H9 (cell line): ENCODE results near the gene SH3GL3. TPM values are rescaled to one million over a fixed set of nuclear protein-coding genes. Genes with fewer than 3 reads are reported as not detected.
A peak's percentile ranks its signal among the peaks of the same experiment; 100 is the strongest.

Source experiments
- DNase-seq: peaks from one replicate; pipeline ENCODE4 v3.0.0-alpha.2; 2017
- H2AFZ ChIP-seq: one replicate; pipeline ENCODE4 v1.6.1; 2013; ENCODE audit warnings: mild to moderate bottlenecking, low read length, control low read depth, moderate library complexity
- H2AK5ac ChIP-seq: 2 replicates; pipeline ENCODE4 v1.6.1; 2013; ENCODE audit warnings: low read length, control low read depth, mixed read lengths; ENCODE audit not compliant: insufficient read length
- H2BK120ac ChIP-seq: one replicate; pipeline ENCODE4 v1.6.1; 2013; ENCODE audit warnings: low read depth, mild to moderate bottlenecking, low read length, control low read depth, inconsistent platforms; ENCODE audit not compliant: poor library complexity, severe bottlenecking
- H2BK12ac ChIP-seq: 2 replicates; pipeline ENCODE4 v1.6.1; 2013; ENCODE audit warnings: low read length, control low read depth, mixed read lengths, low read depth; ENCODE audit not compliant: insufficient read length
- H2BK15ac ChIP-seq: 2 replicates; pipeline ENCODE4 v1.6.1; 2013; ENCODE audit warnings: low read depth, low read length, control low read depth
- H2BK20ac ChIP-seq: one replicate; pipeline ENCODE4 v1.6.1; 2013; ENCODE audit warnings: low read depth, mild to moderate bottlenecking, low read length, control low read depth, inconsistent platforms; ENCODE audit not compliant: poor library complexity, severe bottlenecking
- H2BK5ac ChIP-seq: 2 replicates; pipeline ENCODE4 v1.6.1; 2013; ENCODE audit warnings: low read length, control low read depth, mixed read lengths; ENCODE audit not compliant: insufficient read length
- H3K14ac ChIP-seq: 2 replicates; pipeline ENCODE4 v1.6.1; 2013; ENCODE audit warnings: low read length, control low read depth; ENCODE audit not compliant: insufficient read depth
- H3K18ac ChIP-seq: 2 replicates; pipeline ENCODE4 v1.6.1; 2013; ENCODE audit warnings: low read depth, mild to moderate bottlenecking, mixed read lengths, low read length, control low read depth; ENCODE audit not compliant: insufficient read length
- H3K23ac ChIP-seq: 2 replicates; pipeline ENCODE4 v1.6.1; 2013; ENCODE audit warnings: low read length, control low read depth, mixed read lengths, low read depth; ENCODE audit not compliant: insufficient read length
- H3K23me2 ChIP-seq: 2 replicates; pipeline ENCODE4 v1.6.1; 2013; ENCODE audit warnings: low read depth, mild to moderate bottlenecking, mixed read lengths, low read length, control low read depth; ENCODE audit not compliant: insufficient read length, poor library complexity, severe bottlenecking
- H3K27ac ChIP-seq: 2 replicates; pipeline ENCODE4 v1.5.1; 2013; ENCODE audit warnings: low read length, control low read depth, mixed read lengths, low read depth; ENCODE audit not compliant: insufficient read length
- H3K27me3 ChIP-seq: 2 replicates; pipeline ENCODE4 v1.6.1; 2013; ENCODE audit warnings: low read length, control low read depth, inconsistent platforms; ENCODE audit not compliant: insufficient read depth
- H3K4ac ChIP-seq: 2 replicates; pipeline ENCODE4 v1.6.1; 2013; ENCODE audit warnings: low read depth, mild to moderate bottlenecking, control low read depth, inconsistent platforms, low read length, moderate library complexity
- H3K4me1 ChIP-seq: 2 replicates; pipeline ENCODE4 v1.6.1; 2013; ENCODE audit warnings: low read length, control low read depth, inconsistent platforms; ENCODE audit not compliant: insufficient read depth
- H3K4me2 ChIP-seq: 2 replicates; pipeline ENCODE4 v1.6.1; 2013; ENCODE audit warnings: low read length, control low read depth, mixed read lengths; ENCODE audit not compliant: insufficient read length, insufficient read depth
- H3K56ac ChIP-seq: 2 replicates; pipeline ENCODE4 v1.6.1; 2013; ENCODE audit warnings: low read depth, mild to moderate bottlenecking, mixed read lengths, low read length, control low read depth; ENCODE audit not compliant: insufficient read length
- H3K79me1 ChIP-seq: 2 replicates; pipeline ENCODE4 v1.6.1; 2013; ENCODE audit warnings: low read depth, mild to moderate bottlenecking, moderate library complexity, low read length, control low read depth, inconsistent platforms; ENCODE audit not compliant: insufficient read depth, poor library complexity, severe bottlenecking
- H3K79me2 ChIP-seq: 2 replicates; pipeline ENCODE4 v1.6.1; 2013; ENCODE audit warnings: low read length, control low read depth, inconsistent platforms; ENCODE audit not compliant: insufficient read depth
- H3K9ac ChIP-seq: 2 replicates; pipeline ENCODE4 v1.6.1; 2013; ENCODE audit warnings: low read length, control low read depth, mixed read lengths; ENCODE audit not compliant: insufficient read length; ENCODE audit errors: extremely low read depth
- H3K9me3 ChIP-seq: one replicate; pipeline ENCODE4 v1.6.1; 2013; ENCODE audit warnings: low read depth, low read length, inconsistent platforms; ENCODE audit not compliant: control insufficient read depth
- H3T11ph ChIP-seq: one replicate; pipeline ENCODE4 v1.6.1; 2013; ENCODE audit warnings: mild to moderate bottlenecking, low read length, control low read depth, inconsistent platforms
- H4K20me1 ChIP-seq: one replicate; pipeline ENCODE4 v1.6.1; 2013; ENCODE audit not compliant: control insufficient read depth, insufficient read length, insufficient read depth
- H4K5ac ChIP-seq: 2 replicates; pipeline ENCODE4 v1.6.1; 2013; ENCODE audit warnings: low read depth, mild to moderate bottlenecking, mixed read lengths, low read length, control low read depth; ENCODE audit not compliant: insufficient read length
- H4K8ac ChIP-seq: replicated peaks from 2 replicates; pipeline ENCODE4 v1.6.1; 2013; ENCODE audit warnings: low read length, control low read depth, mixed read lengths, low read depth; ENCODE audit not compliant: insufficient read length
- H4K91ac ChIP-seq: 2 replicates; pipeline ENCODE4 v1.6.1; 2013; ENCODE audit warnings: low read depth, mild to moderate bottlenecking, moderate library complexity, mixed read lengths, low read length, control low read depth; ENCODE audit not compliant: insufficient read length
- H3K27ac Mint-ChIP-seq, 3 experiments: 2 replicates in 2 of 3; 3 replicates in 1 of 3; pipeline ENCODE4 v1.8.0; 2020 to 2021; ENCODE audit warnings: mixed read lengths in 3 of 3, mild to moderate bottlenecking in 1 of 3, moderate library complexity in 1 of 3
- H3K27me3 Mint-ChIP-seq: 2 replicates; pipeline ENCODE4 v1.8.0; 2021; ENCODE audit warnings: low read depth, mild to moderate bottlenecking, moderate library complexity, mixed read lengths
- H3K36me3 Mint-ChIP-seq, 3 experiments: 2 replicates in 2 of 3; 3 replicates in 1 of 3; pipeline ENCODE4 v1.8.0; 2020 to 2021; ENCODE audit warnings: low read depth in 3 of 3, mixed read lengths in 3 of 3; ENCODE audit not compliant: insufficient read depth in 1 of 3
- H3K4me1 Mint-ChIP-seq, 2 experiments: 2 replicates each; pipeline ENCODE4 v1.8.0; 2020; ENCODE audit warnings: mixed read lengths in 2 of 2
- H3K4me3 Mint-ChIP-seq, 2 experiments: 2 replicates in 1 of 2; 3 replicates in 1 of 2; pipeline ENCODE4 v1.8.0; 2020 to 2021; ENCODE audit warnings: mild to moderate bottlenecking in 2 of 2, mixed read lengths in 2 of 2, moderate library complexity in 1 of 2
- H3K9me3 Mint-ChIP-seq, 2 experiments: 2 replicates in 1 of 2; 3 replicates in 1 of 2; pipeline ENCODE4 v1.8.0; 2020; ENCODE audit warnings: mild to moderate bottlenecking in 2 of 2, mixed read lengths in 2 of 2, moderate library complexity in 1 of 2
- WGBS: extraction: QIAGEN DNeasy Blood & Tissue Kit; methylation state at CpG from one replicate; pipeline ENCODE4 v1.1.7; 2013; ENCODE audit warnings: missing lambda C conversion rate, low lambda C conversion rate, mixed read lengths; ENCODE audit not compliant: insufficient read length; ENCODE audit errors: extremely low coverage; 5-methylcytosine and 5-hydroxymethylcytosine counted together
- total RNA-seq: library from RNA; stranded (reverse); gene quantifications from 2 replicates; pipeline ENCODE4 v1.2.1, GENCODE V29; 2021
- TF ChIP-seq, protein P1 (sequence below): fragments of 200-600 bp; sonication (generic); conservative IDR thresholded peaks from 3 replicates; pipeline ENCODE4 v1.8.0; 2021; ENCODE audit warnings: antibody characterized with exemption, mild to moderate bottlenecking

The SH3GL3 gene
- total RNA-seq, 1 experiment from 2014 or later = 11.2 TPM

GRCh38 chr15:83652626-83653204 is 205.6 kb downstream of the SH3GL3 start:
- no peak overlapping the region for H2AK5ac ChIP-seq
- no peaks in the 10 kb centered on the region for H4K20me1 ChIP-seq
- no peak overlapping the region for H3K18ac ChIP-seq
- Mint-ChIP-seq H3K9me3 (no peaks in the 10 kb centered on the region; a peak in 2 of 5 replicates), H3K27ac (no peak overlapping the region), H3K4me3 (peak overlapping the region; percentile 55 to 72), H3K36me3 (no peaks in the 10 kb centered on the region), H3K27me3 (peaks cover 75% of the 10 kb centered on the region), H3K4me1 (peaks cover 5 to 16% of the 10 kb centered on the region in 2 experiments; a peak in 2 of 4 replicates)
- H2BK5ac ChIP-seq = no peak overlapping the region
- TF ChIP-seq, protein P1, sequence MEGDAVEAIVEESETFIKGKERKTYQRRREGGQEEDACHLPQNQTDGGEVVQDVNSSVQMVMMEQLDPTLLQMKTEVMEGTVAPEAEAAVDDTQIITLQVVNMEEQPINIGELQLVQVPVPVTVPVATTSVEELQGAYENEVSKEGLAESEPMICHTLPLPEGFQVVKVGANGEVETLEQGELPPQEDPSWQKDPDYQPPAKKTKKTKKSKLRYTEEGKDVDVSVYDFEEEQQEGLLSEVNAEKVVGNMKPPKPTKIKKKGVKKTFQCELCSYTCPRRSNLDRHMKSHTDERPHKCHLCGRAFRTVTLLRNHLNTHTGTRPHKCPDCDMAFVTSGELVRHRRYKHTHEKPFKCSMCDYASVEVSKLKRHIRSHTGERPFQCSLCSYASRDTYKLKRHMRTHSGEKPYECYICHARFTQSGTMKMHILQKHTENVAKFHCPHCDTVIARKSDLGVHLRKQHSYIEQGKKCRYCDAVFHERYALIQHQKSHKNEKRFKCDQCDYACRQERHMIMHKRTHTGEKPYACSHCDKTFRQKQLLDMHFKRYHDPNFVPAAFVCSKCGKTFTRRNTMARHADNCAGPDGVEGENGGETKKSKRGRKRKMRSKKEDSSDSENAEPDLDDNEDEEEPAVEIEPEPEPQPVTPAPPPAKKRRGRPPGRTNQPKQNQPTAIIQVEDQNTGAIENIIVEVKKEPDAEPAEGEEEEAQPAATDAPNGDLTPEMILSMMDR = no peak
- H3K27me3 ChIP-seq = peaks cover 19% of the 10 kb centered on the region; the same call in 1 of the 2 replicates
- H4K8ac ChIP-seq = no peak overlapping the region
- H3K56ac ChIP-seq = no peak overlapping the region
- no peak for DNase-seq
- peak overlapping the region; percentile 17 for H3K4me2 ChIP-seq
- H3K4me1 ChIP-seq = no peaks in the 10 kb centered on the region
- WGBS = no CpG with 5 or more reads among the region's 5 CpGs
- no peaks in the 10 kb centered on the region for H3K79me1 ChIP-seq
- no peak overlapping the region for H3K4ac ChIP-seq
- H3K14ac ChIP-seq = no peak overlapping the region
- no peaks in the 10 kb centered on the region for H3K79me2 ChIP-seq
- H2BK12ac ChIP-seq = no peak overlapping the region
- H3K9ac ChIP-seq = no peak overlapping the region
- H3K23me2 ChIP-seq = peaks cover 7% of the 10 kb centered on the region
- no peak overlapping the region for H3K23ac ChIP-seq
- no peak overlapping the region for H3T11ph ChIP-seq
- H2BK15ac ChIP-seq = no peak overlapping the region
- no peak overlapping the region for H2AFZ ChIP-seq
- no peaks in the 10 kb centered on the region for H3K9me3 ChIP-seq
- no peak overlapping the region for H2BK120ac ChIP-seq
- no peak overlapping the region for H3K27ac ChIP-seq
- H4K91ac ChIP-seq = no peak overlapping the region
- no peak overlapping the region for H2BK20ac ChIP-seq
- H4K5ac ChIP-seq = no peak overlapping the region
